Thyroid gland (tissue), 4 donors: ENCODE data around the gene TSPAN33.

Experiments used
- POLR2A ChIP-seq, 2 donors: fragments of 450-650 bp; IDR thresholded peaks; one replicate each; pipeline ENCODE4 v1.6.1; 2017; ENCODE audit warnings: antibody characterized with exemption in 2 of 2, mild to moderate bottlenecking in 2 of 2, moderate library complexity in 1 of 2
- TF ChIP-seq, protein P1 (sequence below), 6 experiments: fragments of 200-600 bp in 3 of 6; fragments of 450-650 bp in 3 of 6; sonication (generic) in 3 of 6; IDR thresholded peaks; one replicate each; pipeline ENCODE4 v1.5.1; 2016 to 2019; ENCODE audit warnings: antibody characterized with exemption in 6 of 6, mild to moderate bottlenecking in 2 of 6, inconsistent platforms in 1 of 6, moderate library complexity in 1 of 6

DNA sequence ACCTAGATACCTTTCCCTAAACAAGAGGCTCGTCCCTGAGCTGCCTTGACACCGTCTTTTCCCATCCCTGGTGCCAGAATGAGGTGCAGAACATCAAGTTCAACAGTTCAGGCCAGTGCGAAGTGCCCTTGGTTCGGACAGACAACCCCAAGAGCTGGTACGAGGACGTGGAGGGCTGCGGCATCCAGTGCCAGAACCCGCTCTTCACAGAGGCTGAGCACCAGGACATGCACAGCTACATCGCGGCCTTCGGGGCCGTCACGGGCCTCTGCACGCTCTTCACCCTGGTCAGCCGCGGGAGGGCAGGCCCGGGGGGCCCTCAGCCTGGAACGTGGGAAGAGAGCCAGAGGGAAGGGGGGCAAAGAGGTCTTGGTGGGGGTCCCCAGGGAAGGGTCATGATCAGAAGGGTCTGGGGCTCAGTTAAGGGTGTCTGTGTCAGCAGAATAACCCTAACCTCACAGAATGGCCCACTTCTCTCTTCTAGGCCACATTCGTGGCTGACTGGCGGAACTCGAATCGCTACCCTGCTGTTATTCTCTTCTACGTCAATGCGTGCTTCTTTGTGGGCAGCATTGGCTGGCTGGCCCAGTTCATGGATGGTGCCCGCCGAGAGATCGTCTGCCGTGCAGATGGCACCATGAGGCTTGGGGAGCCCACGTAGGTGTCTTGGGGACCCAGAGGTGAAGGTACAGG lies 60.8 kb downstream of the TSPAN33 start:
- TF ChIP-seq, protein P1, sequence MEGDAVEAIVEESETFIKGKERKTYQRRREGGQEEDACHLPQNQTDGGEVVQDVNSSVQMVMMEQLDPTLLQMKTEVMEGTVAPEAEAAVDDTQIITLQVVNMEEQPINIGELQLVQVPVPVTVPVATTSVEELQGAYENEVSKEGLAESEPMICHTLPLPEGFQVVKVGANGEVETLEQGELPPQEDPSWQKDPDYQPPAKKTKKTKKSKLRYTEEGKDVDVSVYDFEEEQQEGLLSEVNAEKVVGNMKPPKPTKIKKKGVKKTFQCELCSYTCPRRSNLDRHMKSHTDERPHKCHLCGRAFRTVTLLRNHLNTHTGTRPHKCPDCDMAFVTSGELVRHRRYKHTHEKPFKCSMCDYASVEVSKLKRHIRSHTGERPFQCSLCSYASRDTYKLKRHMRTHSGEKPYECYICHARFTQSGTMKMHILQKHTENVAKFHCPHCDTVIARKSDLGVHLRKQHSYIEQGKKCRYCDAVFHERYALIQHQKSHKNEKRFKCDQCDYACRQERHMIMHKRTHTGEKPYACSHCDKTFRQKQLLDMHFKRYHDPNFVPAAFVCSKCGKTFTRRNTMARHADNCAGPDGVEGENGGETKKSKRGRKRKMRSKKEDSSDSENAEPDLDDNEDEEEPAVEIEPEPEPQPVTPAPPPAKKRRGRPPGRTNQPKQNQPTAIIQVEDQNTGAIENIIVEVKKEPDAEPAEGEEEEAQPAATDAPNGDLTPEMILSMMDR (IDR thresholded peaks at IDR 0.05): no peak
- TF ChIP-seq POLR2A (IDR thresholded peaks at IDR 0.05): no peak
